ENCODE results near the gene MAP7D2.
A peak's percentile ranks its signal among the peaks of the same experiment; 100 is the strongest.

Gene MAP7D2

GRCh38 chrX:19960913-19961312 lies 155.8 kb downstream of the MAP7D2 start:
- Histone ChIP-seq H4K20me1 (ENCODE audit: insufficient read depth, low read length) (no peaks in the 10 kb centered on the region), H3K4me2 (ENCODE audit: low read length) (peak overlapping the region; percentile 47), H3K36me3 (replicated peaks; ENCODE audit: low read depth, low read length) (peaks cover 19% of the 10 kb centered on the region), H3K4me3 (ENCODE audit: low read length) (no peak overlapping the region), H3K9me3 (ENCODE audit: insufficient read depth, low read length) (no peaks in the 10 kb centered on the region; the same call in 1 of the 2 replicates), H3K79me2 (ENCODE audit: low read length) (no peaks in the 10 kb centered on the region; the same call in 1 of the 2 replicates), H2AFZ (ENCODE audit: low read depth, low read length) (no peak overlapping the region), H3K4me1 (ENCODE audit: low read length) (peaks cover 56% of the 10 kb centered on the region), H3K9ac (ENCODE audit: low read length) (no peak overlapping the region), H3K27me3 (ENCODE audit: low read depth, low read length) (peaks cover 7% of the 10 kb centered on the region; the same call in 1 of the 2 replicates), H3K27ac (ENCODE audit: low read length) (no peak overlapping the region)
- no peak for TF ChIP-seq EZH2phosphoT487 (IDR thresholded peaks at IDR 0.05; ENCODE audit: low read depth)
- TF ChIP-seq CTCF (IDR thresholded peaks at IDR 0.05; ENCODE audit: low read depth, low read length) = no peak

- Histone ChIP-seq H3K9ac (ENCODE audit: low read length) (no peak overlapping the region), H3K9me3 (ENCODE audit: insufficient read depth, low read length) (no peaks in the 10 kb centered on the region), H3K4me2 (ENCODE audit: low read length) (no peak overlapping the region), H3K27me3 (ENCODE audit: low read depth, low read length) (no peaks in the 10 kb centered on the region), H3K79me2 (ENCODE audit: low read length) (no peaks in the 10 kb centered on the region; the same call in 1 of the 2 replicates), H3K4me3 (ENCODE audit: low read length) (no peak overlapping the region), H2AFZ (ENCODE audit: low read depth, low read length) (no peak overlapping the region), H3K36me3 (replicated peaks; ENCODE audit: low read depth, low read length) (peaks cover 5% of the 10 kb centered on the region), H4K20me1 (ENCODE audit: insufficient read depth, low read length) (no peaks in the 10 kb centered on the region), H3K27ac (ENCODE audit: low read length) (no peak overlapping the region), H3K4me1 (ENCODE audit: low read length) (peaks cover 35% of the 10 kb centered on the region)
- TF ChIP-seq CTCF (IDR thresholded peaks at IDR 0.05; ENCODE audit: low read depth, low read length) = no peak
- TF ChIP-seq EZH2phosphoT487 (IDR thresholded peaks at IDR 0.05; ENCODE audit: low read depth) = no peak
Observed at GRCh38 chrX:19958552-19959486, 157.9 kb downstream of the MAP7D2 start.

GRCh38 chrX:19956923-19957322 lies 159.8 kb downstream of the MAP7D2 start:
- H3K36me3 ChIP-seq (replicated peaks; ENCODE audit: low read depth, low read length) = peaks cover 2% of the 10 kb centered on the region
- no peaks in the 10 kb centered on the region for H4K20me1 ChIP-seq (ENCODE audit: insufficient read depth, low read length)
- H3K27ac ChIP-seq (ENCODE audit: low read length) = no peak overlapping the region
- peaks cover 28% of the 10 kb centered on the region for H3K4me1 ChIP-seq (ENCODE audit: low read length)
- TF ChIP-seq CTCF (IDR thresholded peaks at IDR 0.05; ENCODE audit: low read depth, low read length) (no peak), EZH2phosphoT487 (IDR thresholded peaks at IDR 0.05; ENCODE audit: low read depth) (no peak)
- no peak overlapping the region for H2AFZ ChIP-seq (ENCODE audit: low read depth, low read length)
- H3K9ac ChIP-seq (ENCODE audit: low read length) = no peak overlapping the region
- H3K9me3 ChIP-seq (ENCODE audit: insufficient read depth, low read length) = no peaks in the 10 kb centered on the region
- no peak overlapping the region for H3K4me3 ChIP-seq (ENCODE audit: low read length)
- H3K79me2 ChIP-seq (ENCODE audit: low read length) = no peaks in the 10 kb centered on the region; the same call in 1 of the 2 replicates
- no peak overlapping the region for H3K4me2 ChIP-seq (ENCODE audit: low read length)
- no peaks in the 10 kb centered on the region for H3K27me3 ChIP-seq (ENCODE audit: low read depth, low read length)
